RWPE2 (cell line): ENCODE measurements around the gene PLCB1.

Source experiments
- ATAC-seq: fragments of 200-7000 bp; cut with Tn5 transposase; 3 replicates; pipeline ENCODE4 v1.9.1; 2021; ENCODE audit warnings: low read depth
- DNase-seq: peaks from one replicate; pipeline ENCODE4 v3.0.0-alpha.2; 2020; ENCODE audit warnings: low spot score
- H3K27ac ChIP-seq: fragments of 450-650 bp; 2 replicates; pipeline ENCODE4 v1.5.1; 2017; ENCODE audit warnings: mild to moderate bottlenecking; ENCODE audit not compliant: poor library complexity, severe bottlenecking
- H3K27me3 ChIP-seq: fragments of 250-450 bp; sonication (Bioruptor Pico); 2 replicates; pipeline ENCODE4 v1.5.1; 2021; ENCODE audit warnings: mild to moderate bottlenecking, moderate library complexity; ENCODE audit not compliant: insufficient read depth, poor library complexity, severe bottlenecking
- H3K36me3 ChIP-seq: fragments of 250-450 bp; sonication (Bioruptor Pico); 2 replicates; pipeline ENCODE4 v1.5.1; 2020; ENCODE audit warnings: low read depth, mild to moderate bottlenecking, moderate library complexity
- H3K4me1 ChIP-seq: fragments of 250-450 bp; sonication (Bioruptor Pico); 2 replicates; pipeline ENCODE4 v1.5.1; 2021; ENCODE audit warnings: mild to moderate bottlenecking, moderate library complexity; ENCODE audit not compliant: insufficient read depth, poor library complexity, severe bottlenecking
- H3K4me3 ChIP-seq: fragments of 250-450 bp; sonication (Bioruptor Pico); 2 replicates; pipeline ENCODE4 v1.5.1; 2021; ENCODE audit warnings: mild to moderate bottlenecking, moderate library complexity; ENCODE audit not compliant: severe bottlenecking
- H3K9me3 ChIP-seq: fragments of 250-450 bp; sonication (Bioruptor Pico); 2 replicates; pipeline ENCODE4 v1.5.1; 2021; ENCODE audit warnings: mild to moderate bottlenecking, moderate library complexity; ENCODE audit not compliant: severe bottlenecking
- CTCF ChIP-seq: fragments of 450-650 bp; IDR thresholded peaks from one replicate; pipeline ENCODE4 v1.5.1; 2017; ENCODE audit warnings: mild to moderate bottlenecking, moderate library complexity; ENCODE audit not compliant: poor library complexity, severe bottlenecking

Gene PLCB1

GRCh38 chr20:8431538-8432434, 299.7 kb downstream of the PLCB1 start:
- no peak for TF ChIP-seq CTCF
- no peak for ATAC-seq

GRCh38 chr20:8432435-8433148, 300.5 kb downstream of the PLCB1 start:
- DNase-seq: no peak

More at GRCh38 chr20:8431538-8432434, 299.7 kb downstream of the PLCB1 start:
- H3K4me3 ChIP-seq: no peak overlapping the region
- no peaks in the 10 kb centered on the region for H3K4me1 ChIP-seq
- no peaks in the 10 kb centered on the region for H3K36me3 ChIP-seq
- no peak overlapping the region for H3K27ac ChIP-seq
- DNase-seq: no peak
- no peaks in the 10 kb centered on the region for H3K9me3 ChIP-seq
- no peaks in the 10 kb centered on the region for H3K27me3 ChIP-seq

GRCh38 chr20:8433291-8433690, 301.2 kb downstream of the PLCB1 start:
- TF ChIP-seq CTCF: no peak
- ATAC-seq (no peak), DNase-seq (no peak)
- Histone ChIP-seq H3K4me1 (no peaks in the 10 kb centered on the region), H3K27ac (no peak overlapping the region), H3K36me3 (no peaks in the 10 kb centered on the region), H3K27me3 (no peaks in the 10 kb centered on the region), H3K4me3 (no peak overlapping the region), H3K9me3 (no peaks in the 10 kb centered on the region)

More at GRCh38 chr20:8432435-8433148, 300.5 kb downstream of the PLCB1 start:
- Histone ChIP-seq H3K27me3 (no peaks in the 10 kb centered on the region), H3K27ac (no peak overlapping the region), H3K36me3 (no peaks in the 10 kb centered on the region), H3K4me3 (no peak overlapping the region), H3K9me3 (no peaks in the 10 kb centered on the region), H3K4me1 (no peaks in the 10 kb centered on the region)
- ATAC-seq: no peak
- TF ChIP-seq CTCF: no peak

GRCh38 chr20:8434326-8434876, 302.3 kb downstream of the PLCB1 start:
- DNase-seq (no peak), ATAC-seq (no peak)
- no peak for TF ChIP-seq CTCF
- no peak overlapping the region for H3K4me3 ChIP-seq
- H3K27me3 ChIP-seq: no peaks in the 10 kb centered on the region
- no peaks in the 10 kb centered on the region for H3K36me3 ChIP-seq
- no peak overlapping the region for H3K27ac ChIP-seq
- H3K4me1 ChIP-seq: no peaks in the 10 kb centered on the region
- H3K9me3 ChIP-seq: no peaks in the 10 kb centered on the region
